GOT3 (cell line): ENCODE data around the gene FEM1C.

Experiments
- DNase-seq: peaks from one replicate; lab custom pipeline; 2025; ENCODE audit warnings: mixed read lengths; lab: John Stamatoyannopoulos, UW

FEM1C gene

GRCh38 chr5:115557667-115558387, 13.3 kb upstream of the FEM1C start:
- DNase-seq: no peak

DNA sequence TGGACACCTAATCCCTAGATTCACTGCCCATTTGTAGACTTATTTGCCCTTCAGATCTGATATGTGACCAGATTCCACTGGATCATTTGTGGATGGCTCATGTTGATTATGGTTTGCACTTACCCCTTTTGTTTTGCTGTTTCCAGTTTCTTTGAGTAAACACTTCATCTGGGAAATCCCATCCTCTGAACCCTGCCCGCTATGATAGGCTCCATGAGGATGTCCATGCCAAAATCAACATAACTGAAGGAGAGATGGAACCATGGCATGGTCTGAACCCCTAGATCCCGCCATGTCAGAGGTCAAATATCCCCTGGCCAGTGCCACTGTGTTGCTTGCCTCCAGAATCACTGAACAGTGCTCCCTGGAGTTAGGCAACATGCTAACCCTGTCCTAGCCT, 11.7 kb upstream of the FEM1C start:
- no peak for DNase-seq

DNA sequence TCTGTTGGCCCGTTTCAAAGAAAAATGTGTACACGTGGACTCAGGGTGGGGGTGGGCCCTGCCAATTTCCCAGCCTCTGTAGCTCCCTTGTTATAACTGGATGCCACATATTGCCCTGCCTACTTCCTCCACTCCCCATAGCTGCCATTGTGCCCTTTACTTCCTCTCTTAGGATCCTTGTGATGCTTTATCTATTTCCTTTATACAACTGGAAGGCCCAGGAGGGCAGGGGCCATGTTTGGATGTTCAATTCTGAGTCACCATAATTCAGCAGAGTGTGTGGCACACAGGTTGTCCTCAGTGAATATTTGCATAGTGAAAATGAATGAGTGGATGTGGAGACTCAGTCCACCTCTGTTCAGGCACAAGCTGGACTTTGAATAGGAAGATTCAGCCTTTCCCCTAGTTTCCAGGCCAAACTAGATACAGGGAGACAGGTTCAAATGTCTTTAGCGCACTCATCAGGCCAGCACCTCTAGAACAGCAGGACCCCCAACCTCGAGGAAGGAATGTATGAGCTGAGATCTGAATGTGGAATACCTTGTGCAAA, 10.6 kb upstream of the FEM1C start:
- no peak for DNase-seq

- DNase-seq: no peak
Observed at GRCh38 chr5:115553082-115553481, 8.5 kb upstream of the FEM1C start.

GRCh38 chr5:115551415-115551814, 6.8 kb upstream of the FEM1C start:
- DNase-seq: no peak

GRCh38 chr5:115549154-115549553, 4.6 kb upstream of the FEM1C start:
- no peak for DNase-seq

DNA sequence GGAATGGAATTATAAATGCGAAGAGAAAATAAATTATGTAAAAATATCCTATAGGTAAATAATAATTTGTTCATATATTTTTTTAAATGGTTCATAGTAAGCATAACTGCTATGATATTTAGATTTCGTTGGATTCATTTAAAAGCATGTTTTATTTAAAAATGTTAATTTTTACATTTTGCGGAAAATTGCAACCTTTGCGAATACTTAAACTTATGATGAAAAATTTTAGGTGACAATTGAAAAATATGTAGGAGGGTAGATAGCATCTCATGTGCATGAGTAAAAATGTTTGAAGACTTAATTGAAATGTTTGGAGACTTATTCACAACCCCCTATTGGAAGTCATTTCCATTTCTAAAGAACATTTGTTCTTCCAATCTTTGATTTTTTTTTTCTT, 4.1 kb upstream of the FEM1C start:
- no peak for DNase-seq

GRCh38 chr5:115545351-115545882, 842 bp upstream of the FEM1C start:
- DNase-seq: no peak

- DNase-seq: peak; percentile 45
Observed at GRCh38 chr5:115544043-115544435, 536 bp downstream of the FEM1C start.

DNA sequence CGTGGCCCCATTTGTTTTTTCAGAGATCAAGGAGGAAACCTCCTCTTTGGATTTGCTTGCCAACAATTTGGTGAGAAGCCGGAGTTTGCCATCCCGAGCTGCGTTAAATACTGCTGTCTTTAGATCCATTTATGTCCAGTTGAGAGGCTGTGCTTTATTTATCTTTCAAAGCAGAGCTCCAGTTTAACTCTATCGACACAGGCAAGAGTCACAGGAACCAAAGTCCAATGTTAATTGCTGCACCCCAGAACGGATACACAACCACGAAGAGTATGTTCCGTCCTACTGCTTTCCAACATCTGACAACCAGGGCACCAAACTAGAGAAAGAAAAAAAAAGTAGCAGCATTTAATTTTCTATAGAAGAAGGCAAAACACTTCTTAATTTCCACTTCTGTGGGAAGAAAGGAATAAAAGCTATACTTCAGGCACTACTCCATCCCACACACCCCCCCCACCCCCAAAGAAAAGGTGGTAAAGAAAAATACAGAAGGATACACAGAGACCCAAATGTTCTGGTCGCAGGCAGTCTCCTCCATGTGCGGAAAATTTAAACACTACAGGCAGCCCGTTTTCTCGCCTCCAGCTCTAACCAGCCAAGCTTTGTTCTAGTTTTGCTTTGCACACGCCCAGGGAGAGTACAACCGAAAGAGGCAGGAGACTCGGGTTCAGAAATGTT, 1.1 kb downstream of the FEM1C start:
- DNase-seq: no peak

DNA sequence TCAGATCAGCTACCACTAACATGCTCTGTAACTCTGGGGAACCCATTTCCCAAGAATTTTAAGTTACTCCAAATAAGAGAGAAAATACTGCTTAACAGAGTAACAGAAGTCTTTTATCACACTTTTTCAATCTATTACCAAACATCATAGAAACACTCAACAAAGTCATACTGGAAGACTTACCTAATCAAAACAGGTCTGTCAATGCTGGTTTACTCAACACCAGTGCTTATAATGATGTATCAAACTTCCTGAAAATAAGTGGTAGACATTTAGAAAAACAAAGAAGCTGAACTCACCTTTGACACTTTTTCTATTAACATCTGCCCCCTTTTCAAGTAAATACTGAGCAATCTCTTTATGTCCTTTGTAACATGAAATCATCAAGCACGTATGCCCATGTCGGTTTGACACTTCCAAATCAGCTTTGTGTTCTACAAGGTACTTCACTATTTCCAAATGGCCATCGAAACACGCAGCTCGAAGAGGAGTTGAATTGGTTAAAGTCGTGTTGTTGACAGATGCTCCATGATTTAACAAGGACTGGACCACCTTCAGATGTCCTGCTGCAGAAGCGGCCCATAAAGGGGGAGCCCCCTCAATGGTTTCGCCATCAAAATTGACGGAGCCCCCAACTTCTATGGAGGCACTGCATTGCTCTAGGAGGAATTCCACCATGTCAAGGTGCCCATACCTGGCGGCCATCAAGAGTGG, 1.8 kb downstream of the FEM1C start:
- DNase-seq: no peak

DNA sequence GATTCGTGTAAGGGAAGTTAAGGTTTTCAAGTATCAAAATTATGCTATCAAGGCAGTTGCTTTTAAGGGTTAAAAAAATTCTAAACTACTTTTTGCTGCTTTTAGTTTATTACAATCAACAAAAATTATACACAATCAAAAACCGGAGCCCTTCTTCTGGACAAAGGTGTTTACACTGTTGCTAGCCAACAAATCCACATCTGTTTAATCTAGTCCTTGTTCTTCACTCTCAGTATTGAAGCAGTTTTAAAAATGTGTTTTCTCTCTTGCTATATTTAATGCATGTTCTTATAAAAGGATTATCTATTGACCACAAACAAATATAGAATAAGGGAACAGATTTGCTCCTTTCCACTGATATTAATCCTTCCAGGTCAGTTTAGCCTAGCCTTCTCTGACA, 2.5 kb downstream of the FEM1C start:
- DNase-seq: no peak

GRCh38 chr5:115541611-115542010, 3.0 kb downstream of the FEM1C start:
- no peak for DNase-seq

GRCh38 chr5:115535479-115536035, 9.0 kb downstream of the FEM1C start:
- DNase-seq: no peak

DNA sequence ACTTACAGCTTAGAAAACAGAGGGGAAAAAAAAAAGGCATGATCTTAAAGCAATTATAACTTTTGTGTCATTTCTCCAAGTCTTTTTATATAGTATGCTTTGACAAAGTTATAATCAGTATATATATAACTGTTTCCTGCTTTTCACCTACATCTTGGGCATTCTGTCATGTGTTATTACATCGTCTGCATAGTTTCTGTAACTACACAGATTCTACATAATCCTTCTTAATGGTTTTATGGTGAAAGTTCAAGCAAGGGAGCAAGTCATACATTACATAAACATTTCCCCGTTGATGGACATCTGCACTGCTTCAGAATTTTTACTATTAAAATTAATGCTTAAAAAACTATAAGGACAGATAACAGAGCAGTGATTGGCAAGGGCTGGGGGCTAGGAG, 12.1 kb downstream of the FEM1C start:
- no peak for DNase-seq

- DNase-seq: no peak
Observed at GRCh38 chr5:115531787-115532367, 12.7 kb downstream of the FEM1C start.

DNA sequence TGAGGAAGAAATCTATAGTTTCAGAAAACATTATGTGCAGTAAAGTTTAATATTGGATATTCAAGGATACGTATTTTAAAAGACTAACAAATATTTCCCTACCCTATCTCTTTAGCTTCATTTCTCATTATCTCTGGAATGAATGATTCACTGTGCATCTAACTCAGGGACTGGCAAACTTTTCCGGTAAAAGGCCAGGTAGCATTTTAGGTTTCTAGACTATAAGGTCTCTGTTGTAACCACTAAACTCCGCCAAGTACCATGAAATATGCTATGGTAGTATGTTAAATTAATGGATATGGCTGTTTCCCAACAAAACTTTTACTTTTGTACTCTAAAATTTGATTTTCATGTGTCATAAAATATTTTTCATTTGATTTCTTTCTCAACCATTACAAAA, 13.2 kb downstream of the FEM1C start:
- no peak for DNase-seq

DNA sequence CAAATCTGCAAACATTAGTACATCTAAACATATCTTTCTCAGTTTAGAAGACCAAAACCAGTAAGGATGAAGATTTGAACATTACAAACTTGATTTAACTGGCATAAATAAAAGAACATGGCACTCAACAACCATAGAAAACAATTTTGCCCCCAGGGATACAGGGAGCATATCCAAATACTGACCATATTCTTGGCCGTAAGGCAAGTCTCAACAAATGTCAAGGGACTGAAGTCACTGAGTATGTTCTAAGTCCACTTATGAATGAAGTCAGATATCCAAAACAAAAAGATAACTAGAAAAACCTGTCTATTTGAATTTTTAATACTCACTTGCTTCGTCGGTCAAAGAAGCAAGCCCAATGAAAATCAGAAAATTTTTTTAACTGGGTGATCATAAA, 14.1 kb downstream of the FEM1C start:
- no peak for DNase-seq

DNA sequence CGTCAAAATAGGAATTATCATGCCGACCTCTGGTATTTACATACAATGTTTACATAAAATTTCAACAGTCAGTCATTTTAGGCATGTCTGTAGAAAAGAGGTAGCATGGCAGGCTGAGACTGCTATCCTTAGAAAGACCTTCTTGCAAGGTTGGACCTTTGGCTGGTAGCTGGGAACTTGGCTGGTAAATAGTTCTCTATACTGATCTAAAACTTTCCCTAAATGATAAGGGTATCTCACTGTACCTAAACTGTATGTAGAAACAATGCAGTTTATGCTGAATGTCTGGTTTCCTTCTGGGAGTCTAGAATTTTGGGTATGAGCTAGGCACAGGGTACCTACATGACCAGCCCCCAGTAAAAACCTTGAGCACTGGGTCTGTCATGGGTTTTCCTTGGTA, 18.0 kb downstream of the FEM1C start:
- no peak for DNase-seq

DNA sequence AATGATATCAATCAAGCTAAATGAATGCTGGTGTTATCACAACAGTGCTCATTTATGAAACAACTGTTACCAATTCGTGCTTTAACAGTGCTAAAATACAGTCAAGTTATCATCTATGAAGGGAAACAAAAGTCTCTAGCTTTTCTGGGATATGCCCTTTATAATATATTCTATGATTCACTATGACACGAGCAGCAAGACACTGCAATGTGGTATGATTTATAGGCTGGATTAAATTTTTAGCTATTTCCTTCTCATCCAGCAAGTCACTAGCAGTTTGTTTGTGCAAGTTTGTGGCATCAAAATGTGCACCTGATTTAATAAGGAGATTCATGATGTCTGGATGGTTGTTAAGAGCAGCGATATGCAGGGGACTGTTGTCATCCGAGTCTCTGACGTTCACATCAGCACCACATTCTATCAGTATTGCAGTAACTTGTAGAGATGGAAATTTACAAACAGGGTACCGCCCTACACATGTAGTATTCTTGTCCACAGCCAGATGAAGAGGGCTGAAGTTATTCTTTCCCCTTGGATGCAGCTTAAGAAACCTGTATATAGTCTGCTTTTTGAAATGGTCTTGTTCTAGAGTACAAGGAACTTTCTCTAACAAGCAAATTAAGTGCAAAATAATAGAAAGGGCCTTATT, 20.3 kb downstream of the FEM1C start:
- no peak for DNase-seq

GRCh38 chr5:115522832-115523403, 21.7 kb downstream of the FEM1C start:
- DNase-seq: no peak
